ENCODE data around the gene NUP62. TPM values are rescaled to one million over a fixed set of nuclear protein-coding genes. Genes with fewer than 3 reads are reported as not detected.
"Not testable (repeated sequence)": the region's sequence is repeated elsewhere in the genome, so short reads cannot be mapped to it uniquely, and the experiment has no call there.

Gene NUP62
- total RNA-seq, 1 donor from 2014 or later, result 42.7 TPM

DNA sequence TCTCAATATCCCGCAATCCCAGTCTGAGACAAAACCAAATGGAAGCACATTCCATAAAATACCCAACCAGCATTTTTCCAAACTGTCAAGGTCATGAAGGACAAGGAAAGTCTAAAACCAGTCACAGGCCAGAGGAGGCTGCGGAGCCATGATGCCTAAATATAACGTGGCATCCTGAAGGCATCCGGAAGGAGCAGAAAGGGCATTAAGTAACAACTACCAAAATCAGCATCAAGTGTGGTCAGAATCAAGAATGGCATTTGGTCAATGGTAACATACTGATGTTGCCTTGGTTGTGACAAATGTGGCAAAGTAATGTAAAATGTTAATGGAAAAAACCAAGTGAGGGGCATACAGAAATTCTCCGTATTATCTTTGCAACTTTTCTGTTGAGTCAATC is 3.8 kb downstream of the NUP62 start:
- no peak for DNase-seq (ENCODE audit: low spot score)

DNA sequence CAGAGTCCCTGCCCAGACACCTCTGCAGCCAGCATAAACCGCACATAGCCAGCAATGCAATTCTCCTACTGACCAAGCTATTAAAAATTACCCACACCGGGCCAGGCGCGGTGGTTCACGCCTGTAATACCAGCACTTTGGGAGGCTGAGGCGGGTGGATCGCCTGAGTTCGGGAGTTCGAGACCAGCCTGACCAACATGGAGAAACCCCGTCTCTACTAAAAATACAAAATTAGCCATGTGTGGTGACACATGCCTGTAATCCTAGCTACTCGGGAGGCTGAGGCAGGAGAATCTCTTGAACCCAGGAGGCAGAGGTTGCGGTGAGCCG is 4.5 kb downstream of the NUP62 start:
- not testable (repeated sequence) for DNase-seq (ENCODE audit: low spot score)

GRCh38 chr19:49924004-49924880 is 5.1 kb downstream of the NUP62 start:
- DNase-seq (ENCODE audit: low spot score), result no peak

- no peak for DNase-seq (ENCODE audit: low spot score)
Observed at GRCh38 chr19:49923055-49924003, 6.0 kb downstream of the NUP62 start.

GRCh38 chr19:49921871-49922795 is 7.2 kb downstream of the NUP62 start:
- DNase-seq (ENCODE audit: low spot score), result no peak

DNA sequence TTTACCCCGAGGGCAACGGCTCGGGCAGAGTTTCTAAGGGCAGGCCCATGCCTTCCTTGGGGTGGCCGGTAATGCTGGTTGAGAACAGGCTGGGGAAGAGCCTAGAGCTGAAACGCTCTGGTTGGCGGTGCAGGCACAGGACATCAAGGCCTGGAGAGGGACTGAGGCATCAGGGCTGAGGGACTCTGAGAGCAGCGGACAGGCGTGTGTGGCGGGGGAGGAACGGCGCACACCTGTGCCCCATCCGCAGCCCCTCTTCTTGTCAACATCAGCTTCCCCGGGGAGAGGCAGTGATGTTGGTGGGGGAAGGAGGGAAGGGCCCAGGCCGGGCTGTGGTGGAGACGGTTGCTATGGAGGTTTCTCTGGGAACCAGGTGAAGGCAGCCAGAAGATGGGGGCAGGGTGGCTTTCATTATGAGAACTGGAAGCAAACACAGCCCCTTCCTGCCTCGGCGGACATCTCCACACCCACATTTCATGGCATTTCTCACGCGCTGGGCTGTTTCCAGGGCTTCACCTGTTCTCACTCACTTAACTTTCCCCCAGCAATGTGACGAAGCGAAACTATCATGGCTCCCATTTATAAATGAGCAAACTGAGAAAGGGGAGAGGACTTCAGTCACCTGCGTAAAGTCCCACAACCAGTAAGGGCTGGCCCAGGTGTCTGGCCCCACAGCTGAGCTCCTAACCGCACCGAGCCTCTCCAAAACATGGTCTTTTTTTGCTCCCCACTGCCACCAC is 8.5 kb downstream of the NUP62 start:
- DNase-seq (ENCODE audit: low spot score), result no peak

DNA sequence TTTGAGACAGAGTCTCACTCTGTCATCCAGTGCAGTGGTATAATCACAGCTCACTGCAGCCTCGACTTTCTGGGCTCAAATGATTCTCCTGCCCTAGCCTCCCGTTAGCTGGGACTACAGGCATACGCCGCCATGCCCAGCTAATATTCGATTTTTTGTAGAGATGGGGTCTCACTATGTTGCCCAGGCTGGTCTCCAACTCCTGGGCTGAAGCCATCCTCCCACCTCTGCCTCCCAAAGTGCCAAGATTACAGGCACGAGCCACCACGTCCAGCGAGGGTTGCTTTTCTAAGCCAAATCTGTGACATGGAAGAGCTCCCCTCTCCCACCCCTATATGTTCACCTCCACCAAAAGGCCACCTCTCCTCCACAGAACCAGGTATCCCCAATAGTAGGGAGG is 11.2 kb downstream of the NUP62 start:
- no peak for DNase-seq (ENCODE audit: low spot score)

DNA sequence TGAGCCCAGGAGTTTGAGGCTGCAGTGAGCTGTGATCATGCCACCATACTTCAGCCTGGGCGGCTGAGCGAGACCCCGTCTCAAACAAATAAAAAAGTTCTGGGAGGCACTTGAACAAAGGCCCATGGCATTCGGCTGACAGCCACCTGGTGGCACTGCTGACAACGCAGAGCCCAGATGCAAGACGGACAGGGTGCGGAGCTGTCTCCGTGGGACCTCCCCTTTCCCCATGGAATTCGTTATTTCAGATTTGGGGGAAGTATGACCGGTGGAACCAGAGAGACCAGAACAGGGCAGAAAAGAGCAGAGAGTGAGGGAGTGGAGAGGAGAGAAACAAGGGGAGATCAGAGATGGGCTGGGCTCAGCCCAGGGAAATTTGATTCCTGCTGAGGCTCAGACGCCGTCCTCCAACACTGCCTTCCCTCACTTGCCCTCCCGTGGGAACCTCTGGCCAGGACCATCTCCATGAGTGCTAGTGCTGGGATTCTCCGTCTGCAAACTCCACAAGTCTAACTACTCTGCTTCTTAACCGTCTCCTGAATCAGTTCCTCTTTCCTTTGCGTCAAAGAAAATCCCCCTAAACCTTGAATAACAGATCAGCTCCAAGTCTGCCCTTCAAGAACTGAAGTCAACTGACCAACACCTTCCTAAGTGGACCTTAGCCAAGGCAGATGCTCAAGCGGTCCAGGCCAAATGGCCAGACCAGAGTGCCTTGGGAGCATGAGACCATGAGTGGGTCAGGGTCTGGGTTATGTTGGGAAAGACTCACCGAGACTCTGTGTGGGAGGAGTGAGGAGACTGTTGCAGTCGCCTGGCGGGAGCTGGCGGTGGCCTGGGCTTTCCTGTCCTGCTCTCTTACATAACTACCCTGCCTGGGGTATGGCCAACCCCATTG is 12.2 kb downstream of the NUP62 start:
- no peak for DNase-seq (ENCODE audit: low spot score)

- no peak for DNase-seq (ENCODE audit: low spot score)
Observed at GRCh38 chr19:49915271-49915670, 14.0 kb downstream of the NUP62 start.

DNA sequence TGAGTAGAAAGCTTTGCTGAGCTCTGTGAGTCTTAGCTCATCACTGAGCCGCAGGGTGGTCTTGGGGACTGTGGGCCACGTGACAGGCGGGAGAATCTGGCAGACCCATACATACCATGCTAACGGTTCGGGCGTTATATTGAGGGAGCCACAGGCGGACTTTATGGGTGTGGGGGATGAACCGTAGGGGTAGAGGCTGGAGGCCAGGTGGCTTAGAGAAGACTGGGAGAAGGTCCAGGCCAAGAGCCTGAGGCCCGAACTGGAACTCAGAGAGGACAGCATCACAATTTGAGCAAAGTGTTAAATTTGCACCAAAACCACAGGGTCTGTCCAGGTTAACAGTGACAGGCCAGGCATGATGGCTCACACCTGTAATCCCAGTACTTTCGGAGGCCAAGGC is 15.6 kb downstream of the NUP62 start:
- no peak for DNase-seq (ENCODE audit: low spot score)

- no peak for DNase-seq (ENCODE audit: low spot score)
Observed at GRCh38 chr19:49912965-49913685, 16.2 kb downstream of the NUP62 start.

GRCh38 chr19:49911381-49912145 is 17.7 kb downstream of the NUP62 start:
- DNase-seq (ENCODE audit: low spot score), result no peak

DNA sequence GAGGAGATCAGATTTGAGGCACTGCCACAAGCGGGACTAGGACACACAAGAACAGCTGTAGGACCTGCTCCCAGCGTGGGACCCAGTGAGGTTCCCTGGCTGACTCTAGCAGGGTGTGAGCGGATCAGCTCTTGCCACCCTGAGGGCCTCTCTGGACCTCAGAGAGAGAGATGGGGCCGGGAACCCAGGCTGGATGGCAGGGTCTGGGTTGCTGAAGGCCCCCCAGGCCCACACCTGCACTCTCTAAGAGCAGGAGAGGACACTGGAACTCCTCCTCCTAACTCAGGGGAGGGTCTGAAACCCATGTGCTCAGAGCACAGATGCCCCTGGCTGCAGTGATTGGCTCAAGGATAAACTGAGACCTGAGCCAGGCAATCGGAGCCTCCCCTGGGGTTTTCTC is 19.1 kb downstream of the NUP62 start:
- no peak for DNase-seq (ENCODE audit: low spot score)

GRCh38 chr19:49908480-49909420 is 20.6 kb downstream of the NUP62 start:
- no peak for DNase-seq (ENCODE audit: low spot score)

- DNase-seq (ENCODE audit: low spot score), result no peak
Observed at GRCh38 chr19:49907745-49908446, 21.4 kb downstream of the NUP62 start.

DNA sequence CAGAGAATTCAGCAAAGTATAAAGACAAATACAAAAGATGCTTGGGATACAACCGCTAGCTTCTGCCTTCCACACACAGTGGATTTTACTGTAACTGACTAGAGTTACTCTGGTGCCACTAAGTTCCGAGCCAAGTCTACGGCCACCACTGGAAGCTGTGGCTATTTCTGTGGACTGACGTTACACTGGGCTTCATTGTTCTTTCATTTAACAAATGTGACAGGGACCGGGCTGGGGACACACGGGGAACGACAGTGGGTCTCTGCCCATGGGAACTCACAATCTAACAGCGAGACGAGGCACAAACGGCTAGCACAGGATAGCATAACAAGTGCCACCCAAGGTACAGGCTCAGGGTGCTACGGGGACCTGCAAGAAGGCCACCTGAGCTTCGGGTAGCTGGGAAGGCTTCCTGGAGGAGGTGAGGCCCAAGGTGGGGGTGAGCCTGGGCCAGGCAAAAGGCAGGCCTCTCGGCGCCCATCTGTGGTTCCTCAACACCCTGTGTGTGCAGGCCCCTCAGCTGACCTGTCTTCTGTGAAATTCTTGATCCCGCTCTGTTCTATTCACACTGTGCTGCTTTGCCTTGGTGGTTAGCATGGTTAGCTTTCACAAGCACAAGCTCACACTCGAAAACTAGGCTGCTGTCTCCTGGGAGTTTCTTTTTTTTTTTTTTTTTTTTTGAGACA is 22.3 kb downstream of the NUP62 start:
- DNase-seq (ENCODE audit: low spot score), result no peak

Data from ureter (tissue), 1 donor.